ENCODE measurements around the gene KCNJ10. TPM values are rescaled to one million over a fixed set of nuclear protein-coding genes. Genes with fewer than 3 reads are reported as not detected.

KCNJ10 gene
- polyA plus RNA-seq, 1 experiment, result not detected

GRCh38 chr1:159988006-159988405 lies 82.0 kb downstream of the KCNJ10 start:
- ChIA-PET POLR2A (no interaction called here), CTCF (no interaction called here)
- no peak for DNase-seq (ENCODE audit: low read depth, low spot score)
- no peaks in the 10 kb centered on the region for H3K9me3 ChIP-seq (ENCODE audit: control insufficient read depth, insufficient read depth, low read length)
- H3K27ac ChIP-seq (ENCODE audit: low read depth, low read length), result peak overlapping the region; percentile 11
- no peak overlapping the region for H3K4me3 ChIP-seq (ENCODE audit: low read depth, low read length)
- H3K27me3 ChIP-seq (ENCODE audit: control insufficient read depth, insufficient read depth, low read length), result peaks cover 18% of the 10 kb centered on the region
- TF ChIP-seq CTCF (IDR thresholded peaks at IDR 0.05; ENCODE audit: low read depth, low read length), result no peak

- TF ChIP-seq CTCF (IDR thresholded peaks at IDR 0.05; ENCODE audit: low read depth, low read length), result no peak
- no peak for DNase-seq (ENCODE audit: low read depth, low spot score)
- ChIA-PET CTCF (interaction anchor here (1.3 kb wide), 1 partner anchor 20 kb away, joined by 8 read pairs; no protein-coding TSS in a partner anchor), POLR2A (no interaction called here)
- H3K4me3 ChIP-seq (ENCODE audit: low read depth, low read length), result no peak overlapping the region
- no peak overlapping the region for H3K27ac ChIP-seq (ENCODE audit: low read depth, low read length)
- peaks cover 18% of the 10 kb centered on the region for H3K27me3 ChIP-seq (ENCODE audit: control insufficient read depth, insufficient read depth, low read length)
- no peaks in the 10 kb centered on the region for H3K9me3 ChIP-seq (ENCODE audit: control insufficient read depth, insufficient read depth, low read length)
Measured at GRCh38 chr1:159987186-159987585, 82.8 kb downstream of the KCNJ10 start.

GRCh38 chr1:159986531-159986930 lies 83.4 kb downstream of the KCNJ10 start:
- CTCF ChIA-PET, result interaction anchor here (1.3 kb wide), 1 partner anchor 21 kb away, joined by 8 read pairs; no protein-coding TSS in a partner anchor
- no peaks in the 10 kb centered on the region for H3K9me3 ChIP-seq (ENCODE audit: control insufficient read depth, insufficient read depth, low read length)
- no peak overlapping the region for H3K4me3 ChIP-seq (ENCODE audit: low read depth, low read length)
- POLR2A ChIA-PET, result no interaction called here
- no peak for TF ChIP-seq CTCF (IDR thresholded peaks at IDR 0.05; ENCODE audit: low read depth, low read length)
- H3K27me3 ChIP-seq (ENCODE audit: control insufficient read depth, insufficient read depth, low read length), result peaks cover 19% of the 10 kb centered on the region
- no peak for DNase-seq (ENCODE audit: low read depth, low spot score)
- H3K27ac ChIP-seq (ENCODE audit: low read depth, low read length), result no peak overlapping the region

- TF ChIP-seq CTCF (IDR thresholded peaks at IDR 0.05; ENCODE audit: low read depth, low read length), result no peak
- Histone ChIP-seq H3K9me3 (ENCODE audit: control insufficient read depth, insufficient read depth, low read length) (no peaks in the 10 kb centered on the region), H3K27me3 (ENCODE audit: control insufficient read depth, insufficient read depth, low read length) (peaks cover 23% of the 10 kb centered on the region), H3K27ac (ENCODE audit: low read depth, low read length) (no peak overlapping the region), H3K4me3 (ENCODE audit: low read depth, low read length) (no peak overlapping the region)
- CTCF ChIA-PET, result interaction anchor here (1.3 kb wide), 1 partner anchor 21 kb away, joined by 8 read pairs; no protein-coding TSS in a partner anchor
- DNase-seq (ENCODE audit: low read depth, low spot score), result no peak
- POLR2A ChIA-PET, result no interaction called here
Measured at GRCh38 chr1:159986093-159986492, 83.9 kb downstream of the KCNJ10 start.

GRCh38 chr1:159985473-159985872 lies 84.5 kb downstream of the KCNJ10 start:
- TF ChIP-seq CTCF (IDR thresholded peaks at IDR 0.05; ENCODE audit: low read depth, low read length), result no peak
- no peak for DNase-seq (ENCODE audit: low read depth, low spot score)
- no peaks in the 10 kb centered on the region for H3K9me3 ChIP-seq (ENCODE audit: control insufficient read depth, insufficient read depth, low read length)
- peaks cover 23% of the 10 kb centered on the region for H3K27me3 ChIP-seq (ENCODE audit: control insufficient read depth, insufficient read depth, low read length)
- CTCF ChIA-PET, result interaction anchor here (5.0 kb wide), 1 partner anchor 21 kb away, joined by 38 read pairs; no protein-coding TSS in a partner anchor
- POLR2A ChIA-PET, result no interaction called here
- H3K27ac ChIP-seq (ENCODE audit: low read depth, low read length), result no peak overlapping the region
- no peak overlapping the region for H3K4me3 ChIP-seq (ENCODE audit: low read depth, low read length)
